Stimulated activated naive CD4-positive, alpha-beta T cell treated with Interleukin-2 at 50 U/mL for 16 hours (primary cell): Measurements from ENCODE around the gene DYNC1LI1.
A peak's percentile ranks its signal among the peaks of the same experiment; 100 is the strongest.
"Not testable (repeated sequence)": the region's sequence is repeated elsewhere in the genome, so short reads cannot be mapped to it uniquely, and the experiment has no call there.

Experiments used
- DNase-seq: peaks from one replicate; lab custom pipeline; 2025; lab: John Stamatoyannopoulos, UW

The DYNC1LI1 gene

DNA sequence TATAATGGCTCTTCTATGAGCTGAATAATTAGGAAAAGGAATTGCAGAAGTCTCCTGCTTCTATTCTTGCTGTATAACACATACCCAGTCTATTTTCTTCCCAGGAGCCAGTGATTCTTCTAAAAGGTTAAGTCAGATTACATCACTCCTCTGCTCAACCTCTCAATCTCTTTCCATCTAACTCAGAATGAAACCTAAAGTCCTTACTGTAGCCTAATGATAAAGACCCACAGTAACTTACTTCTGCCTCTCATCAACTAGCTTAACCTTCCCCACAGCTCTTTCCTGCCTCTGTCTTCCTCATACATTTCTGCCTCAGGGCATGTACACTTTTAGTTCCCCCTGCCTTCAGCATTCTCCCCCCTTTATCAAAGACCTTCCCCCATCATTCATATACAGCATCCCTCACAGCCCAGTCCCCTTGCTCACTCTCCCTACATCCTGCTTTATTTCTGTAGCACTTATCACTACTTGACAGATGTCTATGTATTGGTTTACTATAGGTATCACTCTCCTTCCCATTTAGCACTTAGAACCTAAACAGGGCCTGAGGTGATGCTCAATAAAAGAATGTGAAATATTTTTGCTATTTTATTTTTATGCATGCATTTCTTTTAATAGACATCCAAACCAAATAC, 39.5 kb downstream of the DYNC1LI1 start:
- no peak for DNase-seq

DNA sequence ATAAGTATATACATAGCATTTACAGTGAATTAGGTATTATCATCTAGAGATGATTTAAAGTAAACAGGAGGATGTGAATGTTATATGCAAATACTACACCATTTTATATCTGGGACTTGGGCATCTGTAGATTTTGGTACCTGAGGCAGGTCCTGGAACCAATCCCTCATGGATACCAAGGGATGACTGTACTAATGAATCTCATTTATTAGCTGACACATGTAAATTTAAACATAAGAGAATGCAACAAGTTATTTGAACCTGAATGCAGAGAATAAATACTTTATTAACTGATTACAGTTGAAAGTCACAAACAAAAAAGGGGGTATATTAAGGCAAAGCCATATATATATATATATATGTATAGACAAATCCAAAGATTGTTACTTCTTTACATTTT, 44.9 kb downstream of the DYNC1LI1 start:
- DNase-seq, result no peak

DNA sequence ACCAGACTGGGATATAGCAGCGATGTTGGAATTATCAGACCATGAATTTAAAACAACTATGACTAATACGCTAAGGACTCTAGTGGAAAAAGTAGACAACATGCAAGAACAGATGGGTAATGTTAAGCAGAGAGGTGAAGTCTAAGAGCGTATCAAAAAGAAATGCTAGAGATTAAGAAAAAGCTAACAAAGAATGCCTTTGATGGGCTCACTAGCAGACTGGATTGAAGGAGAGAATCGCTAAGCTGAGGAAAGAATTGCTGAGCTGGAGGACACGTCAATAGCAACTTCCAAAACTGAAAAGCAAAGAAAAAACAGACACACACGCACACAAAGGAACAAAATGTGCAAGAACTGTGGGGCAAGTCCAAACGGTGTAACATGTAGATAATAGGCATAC, 48.0 kb downstream of the DYNC1LI1 start:
- no peak for DNase-seq

DNA sequence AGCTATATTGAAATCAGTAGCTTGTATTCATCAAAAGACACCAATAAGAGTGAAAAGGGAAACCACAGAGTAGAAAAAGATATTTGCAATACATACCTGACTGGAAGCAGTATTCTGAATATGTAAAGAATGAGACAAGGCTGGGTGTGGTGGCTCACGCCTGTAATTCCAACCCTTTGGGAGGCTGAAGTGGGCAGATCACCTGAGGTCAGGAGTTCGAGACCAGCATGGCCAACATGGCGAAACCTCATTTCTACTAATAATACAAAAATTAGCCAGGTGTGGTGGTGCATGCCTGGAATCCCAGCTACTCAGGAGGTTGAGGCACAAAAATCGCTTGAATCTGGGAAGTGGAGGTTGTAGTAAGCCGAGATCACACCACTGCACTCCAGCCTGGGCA, 51.7 kb downstream of the DYNC1LI1 start:
- DNase-seq, result not testable (repeated sequence)

DNA sequence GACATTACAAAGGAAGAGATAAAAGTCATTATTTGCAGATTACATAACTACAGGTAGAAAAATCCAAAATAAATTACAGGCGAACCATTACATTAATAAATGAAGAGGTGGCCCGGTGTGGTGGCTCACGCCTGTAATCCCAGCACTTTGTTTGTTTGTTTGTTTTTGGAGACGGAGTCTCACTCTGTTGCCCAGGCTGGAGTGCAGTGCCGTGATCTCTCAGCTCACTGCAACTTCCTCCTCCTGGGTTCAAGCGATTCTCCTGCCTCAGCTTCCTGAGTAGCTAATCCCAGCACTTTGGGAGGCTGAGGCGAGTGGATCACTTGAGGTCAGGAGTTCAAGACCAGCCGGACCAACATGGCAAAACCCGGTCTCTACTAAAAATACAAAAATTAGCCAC, 53.9 kb downstream of the DYNC1LI1 start:
- not testable (repeated sequence) for DNase-seq

DNA sequence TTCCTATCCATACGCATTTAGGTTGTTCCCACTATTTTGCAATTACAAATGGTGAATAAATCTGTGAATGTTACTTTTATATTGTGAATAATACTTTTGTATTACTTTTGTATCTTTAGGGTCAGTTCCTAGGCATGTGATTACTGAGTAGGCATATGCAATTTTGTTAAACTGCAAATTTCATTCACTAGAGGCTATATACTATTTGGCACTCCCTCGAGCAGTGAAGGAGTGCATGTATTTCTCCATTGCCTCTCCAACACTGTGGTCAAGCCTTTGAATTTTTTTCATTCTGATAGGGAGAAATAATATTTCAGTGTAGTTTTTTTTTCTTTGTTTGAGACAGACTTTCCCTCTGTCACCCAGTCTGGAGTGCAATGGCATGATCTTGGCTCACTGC, 59.7 kb downstream of the DYNC1LI1 start:
- no peak for DNase-seq

DNA sequence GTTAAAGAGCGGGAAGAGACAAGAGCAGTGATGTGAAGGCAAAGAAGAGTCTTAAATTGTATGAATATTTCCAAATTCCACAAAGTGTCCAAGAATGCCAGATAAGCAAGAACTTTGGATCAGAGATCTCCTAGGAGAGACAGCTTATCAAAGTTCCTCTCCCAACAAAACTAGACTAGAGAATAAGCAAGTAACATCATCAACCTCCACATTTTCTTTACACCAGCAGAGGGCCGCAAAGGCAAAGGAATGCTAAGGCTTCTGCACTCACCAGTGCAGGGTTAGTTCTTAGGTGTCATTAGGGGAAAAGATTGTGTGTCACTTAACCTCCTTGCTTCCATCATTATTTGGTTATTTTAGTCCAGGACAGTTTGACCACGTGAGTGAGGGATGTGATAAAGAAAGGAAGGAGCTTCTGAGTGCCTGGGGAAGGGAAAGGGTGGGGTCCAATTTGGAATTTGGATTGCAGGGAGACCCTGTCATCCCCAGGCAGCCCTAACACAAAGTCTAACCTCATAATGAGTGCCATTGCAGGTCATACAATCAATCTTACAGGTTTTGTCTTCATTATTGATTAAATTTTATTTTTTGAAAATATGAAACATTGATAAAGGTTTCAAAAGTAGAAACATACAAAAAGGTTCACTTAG, 60.5 kb downstream of the DYNC1LI1 start:
- DNase-seq, result peak; percentile 37

DNA sequence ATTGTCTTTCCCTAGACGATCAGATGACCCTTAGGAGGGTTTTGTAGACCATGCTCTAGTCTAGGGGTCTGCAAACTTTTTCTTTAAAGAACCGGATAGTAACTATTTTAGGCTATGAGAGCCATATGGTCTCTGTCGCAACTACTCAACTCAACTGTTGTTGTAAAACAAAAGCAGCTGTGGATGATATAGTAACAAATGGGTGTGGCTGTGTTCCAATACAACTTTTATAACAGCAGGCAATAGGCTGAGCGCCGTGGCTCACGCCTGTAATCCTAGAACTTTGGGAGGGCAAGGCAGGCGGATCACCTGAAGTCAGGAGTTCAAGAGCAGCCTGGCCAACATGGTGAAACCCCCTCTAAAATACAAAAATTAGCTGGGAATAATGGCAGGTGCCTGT, 61.9 kb downstream of the DYNC1LI1 start:
- DNase-seq, result no peak

DNA sequence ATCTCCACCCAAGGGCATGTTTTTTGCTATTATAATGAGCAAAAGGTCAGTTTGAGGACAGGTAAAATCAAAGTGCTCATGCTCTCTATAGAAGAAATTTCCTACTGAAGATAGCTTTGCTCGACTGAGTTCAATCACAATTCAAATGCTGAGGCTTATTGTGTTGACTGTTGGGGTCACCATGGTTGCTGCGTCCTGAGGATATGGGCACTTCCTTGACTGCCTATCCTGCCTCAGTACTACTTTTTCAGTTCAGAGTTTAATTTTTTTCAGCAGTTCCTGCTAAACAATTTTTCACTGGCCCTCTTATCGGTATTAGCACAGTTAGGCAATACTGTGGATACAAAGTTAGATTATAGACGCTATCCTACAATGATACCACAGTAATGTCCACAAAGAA, 64.2 kb downstream of the DYNC1LI1 start:
- no peak for DNase-seq

DNA sequence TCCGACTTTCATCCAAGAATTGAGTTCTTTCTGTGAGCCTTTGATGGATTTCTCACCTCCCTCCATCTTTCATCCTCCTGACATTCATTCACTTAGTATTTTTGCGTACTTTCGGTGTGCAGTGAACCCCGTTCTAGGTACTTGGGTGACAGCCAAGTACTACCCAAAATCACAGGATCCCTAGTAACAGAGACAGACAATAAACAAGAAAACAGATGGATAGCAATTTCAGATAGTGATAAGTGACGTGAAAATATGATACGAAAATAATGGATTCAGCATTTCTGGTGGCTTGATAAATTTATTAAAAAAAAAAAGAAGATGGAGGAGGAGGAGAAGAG, 67.7 kb downstream of the DYNC1LI1 start:
- DNase-seq, result no peak

DNA sequence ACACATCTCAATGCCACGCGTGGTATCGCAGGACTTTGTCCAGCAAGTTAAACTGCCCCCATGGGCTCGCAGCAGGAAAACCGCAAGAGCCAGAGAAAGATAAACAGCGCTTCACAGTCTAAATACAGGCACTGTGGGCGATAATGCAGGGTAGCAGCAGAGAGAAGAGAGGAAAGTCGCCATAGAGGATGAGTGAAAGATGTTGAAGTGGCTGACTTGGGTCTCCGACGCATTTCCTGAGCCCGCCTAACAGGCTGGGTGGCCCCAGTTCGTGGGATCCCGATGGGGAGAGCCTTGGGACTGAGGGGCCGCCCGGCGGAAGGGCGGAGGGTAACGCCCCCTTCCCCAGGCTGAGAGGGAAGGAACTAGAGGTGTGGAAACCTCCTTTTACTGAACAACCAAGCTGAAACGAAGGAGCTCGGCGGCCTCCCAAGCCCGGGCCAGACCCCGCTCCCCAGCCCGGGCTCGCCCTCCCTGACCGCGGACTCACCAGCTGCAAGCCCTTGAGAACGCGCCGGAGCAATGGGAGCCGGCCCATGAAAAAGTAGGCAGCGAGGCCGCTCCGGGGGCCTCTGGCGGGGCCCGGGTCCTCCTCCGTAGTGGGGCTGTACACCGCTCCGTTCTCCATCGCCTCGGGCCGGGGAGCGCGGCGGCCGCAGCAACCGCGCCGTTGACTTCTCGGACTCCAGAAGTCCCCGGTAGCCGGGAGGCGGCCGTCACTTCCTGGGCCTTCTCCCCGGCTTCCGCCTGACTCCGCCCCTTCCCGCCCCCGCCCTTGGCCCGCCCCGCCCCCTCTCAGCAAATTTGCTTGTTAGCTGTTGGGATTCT, 68.3 kb downstream of the DYNC1LI1 start, which contains the start of gene CMTM6:
Gene CMTM6 (minus strand): TSS at position 735 of the 828 bp plus-strand sequence. CDS start 107 bp downstream, at position 628.
- peak; percentile 79 for DNase-seq

DNA sequence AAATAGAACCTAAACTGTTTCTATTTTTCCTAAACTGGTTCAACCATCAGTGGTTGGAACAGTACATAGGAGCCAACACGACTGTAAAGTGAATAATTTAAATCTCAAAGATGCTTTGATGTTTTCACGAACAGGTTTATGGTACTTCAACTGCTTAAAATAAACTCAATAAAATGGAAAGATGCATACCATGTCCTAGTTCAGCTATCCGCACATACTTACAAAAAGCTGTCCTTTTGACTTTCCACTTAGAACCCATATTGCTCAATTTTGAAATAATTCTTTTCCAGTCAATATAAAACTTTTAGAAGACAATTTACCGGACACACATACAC, 68.9 kb downstream of the DYNC1LI1 start:
- DNase-seq, result no peak

DNA sequence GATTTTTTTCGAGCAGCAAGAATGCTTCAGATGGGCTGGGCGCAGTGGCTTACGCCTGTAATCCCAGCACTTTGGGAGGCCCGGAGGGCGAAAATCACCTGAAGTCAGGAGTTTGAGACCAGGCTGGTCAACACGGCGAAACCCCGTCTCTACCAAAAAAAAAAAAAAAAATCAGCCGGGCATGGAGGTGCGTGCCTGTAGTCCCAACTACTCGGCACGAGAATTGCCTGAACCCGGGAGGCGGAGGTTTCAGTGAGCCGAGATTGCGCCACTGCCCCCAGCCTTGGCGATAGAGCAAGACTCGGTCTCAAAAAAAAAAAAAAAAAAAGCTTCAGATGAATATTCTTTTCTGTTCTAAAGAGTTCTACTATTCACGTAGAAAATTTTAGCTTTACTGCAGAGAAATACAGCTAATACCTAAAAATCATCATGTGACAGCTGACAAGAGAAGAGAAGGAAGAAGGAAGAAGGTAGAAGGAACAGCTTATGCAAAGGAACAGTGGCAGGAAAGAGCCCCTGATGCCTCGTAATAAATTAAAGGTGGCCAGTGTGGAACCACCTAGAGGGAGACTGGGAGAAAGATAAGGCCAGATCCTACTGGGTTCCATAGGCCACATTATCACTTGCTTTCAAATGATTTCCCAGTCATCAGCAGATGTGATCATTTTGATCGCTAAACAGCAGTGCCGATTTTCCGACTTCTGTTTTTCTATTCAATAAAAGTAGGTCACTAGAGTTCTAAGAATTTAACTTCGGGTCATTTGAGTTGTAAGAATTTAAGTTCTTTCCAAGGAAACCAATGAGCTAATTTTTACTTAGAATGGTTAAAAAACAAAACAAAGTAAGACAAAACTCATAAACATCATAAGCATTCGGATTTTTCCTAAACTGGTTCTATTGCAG, 69.5 kb downstream of the DYNC1LI1 start:
- no peak for DNase-seq

DNA sequence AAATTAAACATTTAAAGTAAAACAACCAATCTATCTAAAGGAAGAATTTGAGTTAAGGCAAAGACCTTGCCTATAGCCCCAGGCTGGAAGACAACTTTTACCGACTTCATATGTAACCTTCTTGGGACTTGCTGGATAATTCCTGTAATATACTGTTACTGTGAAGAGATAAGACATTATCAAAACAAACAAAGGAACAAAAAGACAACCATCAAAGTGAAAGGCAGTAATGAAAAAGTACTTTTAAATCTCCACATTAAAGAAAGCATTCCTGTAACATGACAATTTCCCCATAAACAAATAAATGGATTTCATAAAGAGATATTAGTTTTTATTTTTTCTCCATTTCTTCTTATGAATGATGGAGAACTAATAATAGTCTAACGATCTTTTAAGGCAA, 70.4 kb downstream of the DYNC1LI1 start:
- no peak for DNase-seq

DNA sequence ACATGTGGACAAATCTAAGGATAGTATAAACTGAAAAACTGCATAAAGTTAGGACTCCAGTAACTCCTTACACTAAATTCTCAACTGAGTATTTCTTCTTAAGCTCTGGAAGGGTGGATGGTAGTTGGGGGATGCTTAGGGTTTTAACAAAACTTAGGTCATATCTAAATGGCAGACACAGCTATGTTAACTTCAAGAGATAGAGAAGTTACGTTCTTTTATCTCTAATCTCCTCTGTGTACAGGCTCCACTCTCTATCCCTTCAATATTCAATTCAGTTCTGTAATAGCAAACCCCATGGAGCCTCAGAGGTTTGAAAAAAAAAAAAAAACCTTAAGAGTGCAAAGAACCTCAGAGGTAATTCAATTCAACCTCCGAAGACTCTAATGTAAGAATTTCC, 71.1 kb downstream of the DYNC1LI1 start:
- DNase-seq, result no peak

DNA sequence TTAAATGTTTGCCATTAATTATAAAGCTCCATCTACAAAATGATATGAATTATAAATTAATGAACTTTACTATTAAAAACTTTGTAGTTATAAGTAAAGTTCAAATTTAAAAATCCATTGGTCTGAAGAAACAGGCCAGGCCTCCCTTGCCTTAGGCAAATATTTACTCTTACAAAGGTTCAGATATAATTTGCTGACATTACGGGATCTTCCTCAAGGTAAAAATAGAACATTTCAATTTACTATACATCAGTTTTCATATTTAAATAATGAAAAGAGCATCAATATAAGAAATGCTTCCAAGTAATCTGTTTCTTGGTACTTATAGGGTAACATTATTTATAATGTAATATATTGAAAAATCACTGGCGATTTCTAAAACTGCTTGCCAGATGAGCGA, 71.7 kb downstream of the DYNC1LI1 start:
- DNase-seq, result no peak

DNA sequence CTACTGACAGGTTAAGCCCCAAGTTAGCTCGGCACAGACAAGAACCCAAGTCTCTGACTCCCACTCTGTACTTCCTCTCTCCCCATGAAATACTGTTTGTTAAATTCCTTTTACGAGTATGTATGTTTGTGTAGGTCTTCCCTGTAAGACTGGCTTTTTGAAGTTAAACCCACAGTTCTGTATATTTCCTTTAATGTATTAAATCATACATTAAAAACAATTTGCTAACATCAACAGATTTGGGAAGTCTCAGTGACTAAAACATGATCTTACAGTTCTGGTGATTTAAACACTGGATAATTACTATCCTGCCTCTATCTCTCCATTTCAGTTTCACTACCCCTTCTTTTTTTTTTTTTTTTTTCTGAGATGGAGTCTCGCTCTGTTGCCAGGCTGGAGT, 72.4 kb downstream of the DYNC1LI1 start:
- DNase-seq, result no peak

DNA sequence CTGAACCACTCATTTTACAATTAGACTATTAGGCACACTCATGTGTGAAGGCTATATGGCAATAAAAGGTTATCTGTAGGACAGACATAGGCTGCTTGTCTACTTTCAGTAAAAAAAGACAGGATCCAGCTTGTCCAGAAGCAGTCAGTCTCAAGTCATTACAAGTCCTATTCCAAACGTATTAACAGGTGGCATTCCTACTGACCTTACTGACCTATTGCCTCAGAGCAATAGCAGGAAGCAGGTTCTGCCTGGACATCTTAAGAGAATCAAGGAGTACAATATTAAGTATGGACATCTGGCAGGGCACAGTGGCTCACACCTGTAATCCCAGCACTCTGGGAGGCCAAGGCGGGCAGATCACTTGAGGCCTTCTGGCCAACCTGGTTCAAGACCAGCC, 75.0 kb downstream of the DYNC1LI1 start:
- DNase-seq, result no peak

DNA sequence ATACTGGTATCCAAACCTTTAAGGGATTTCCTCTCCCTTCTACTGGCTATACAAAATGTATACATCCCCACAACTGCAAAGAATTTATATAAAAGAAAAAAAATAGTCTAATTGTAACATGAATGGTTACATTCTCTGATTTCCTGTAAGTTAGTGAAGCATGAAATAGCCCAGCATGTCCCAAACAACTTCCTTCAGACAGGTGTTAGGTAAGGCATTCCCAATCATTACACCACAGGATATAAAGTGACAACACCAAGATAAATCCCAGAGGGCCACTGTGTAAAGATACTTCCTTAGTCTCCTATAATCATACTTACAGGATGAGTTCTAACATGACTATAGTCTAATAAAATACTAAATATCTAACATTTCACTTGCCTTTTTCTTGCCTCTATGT, 75.6 kb downstream of the DYNC1LI1 start:
- DNase-seq, result no peak

DNA sequence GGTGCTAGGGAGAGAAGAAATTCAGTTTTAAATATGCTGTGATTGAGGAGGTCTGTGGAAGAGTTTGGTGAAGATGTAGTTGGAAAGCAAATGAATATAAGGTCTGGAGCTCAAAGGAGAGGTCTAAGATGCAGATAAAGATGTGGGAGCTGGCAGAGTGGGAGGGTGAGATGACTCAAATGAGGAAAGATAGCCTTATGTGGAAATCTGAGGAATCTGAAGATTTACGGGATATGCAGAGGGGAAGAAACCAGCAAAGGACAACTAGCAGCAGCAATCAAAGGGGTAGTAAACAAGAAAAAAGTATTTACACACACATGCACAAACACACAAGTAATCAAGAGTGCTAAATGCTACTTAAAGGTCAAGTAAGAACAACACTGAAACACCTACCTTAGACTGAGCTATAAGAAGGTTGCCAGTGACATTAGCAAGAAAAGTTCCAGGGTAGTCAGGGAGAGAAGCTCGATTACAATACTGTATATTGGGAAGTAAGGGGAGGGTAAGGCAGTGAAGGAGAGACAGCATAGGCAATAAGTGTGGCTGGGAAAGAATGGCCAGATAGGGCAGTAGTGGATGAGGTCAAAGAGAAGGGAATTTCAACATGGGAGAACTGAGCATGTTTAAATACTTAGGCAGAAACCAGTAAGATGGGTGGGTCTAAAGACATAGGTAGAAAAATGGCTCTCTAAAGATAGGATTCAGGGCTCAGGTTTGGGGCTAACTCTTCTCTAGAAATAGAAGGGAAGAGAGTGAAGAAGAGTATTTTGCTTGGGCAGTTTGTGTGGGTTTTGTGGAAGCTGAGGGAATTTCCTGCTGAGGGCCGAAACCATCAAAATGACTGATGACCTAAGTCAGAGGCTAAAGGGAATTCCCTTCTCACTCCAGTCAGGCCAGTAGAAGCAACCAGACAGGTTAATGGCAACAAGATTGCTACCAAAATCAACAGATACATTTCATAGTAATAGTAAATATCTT, 76.9 kb downstream of the DYNC1LI1 start:
- no peak for DNase-seq
